ENCODE data around the gene PRDM16.

DNA sequence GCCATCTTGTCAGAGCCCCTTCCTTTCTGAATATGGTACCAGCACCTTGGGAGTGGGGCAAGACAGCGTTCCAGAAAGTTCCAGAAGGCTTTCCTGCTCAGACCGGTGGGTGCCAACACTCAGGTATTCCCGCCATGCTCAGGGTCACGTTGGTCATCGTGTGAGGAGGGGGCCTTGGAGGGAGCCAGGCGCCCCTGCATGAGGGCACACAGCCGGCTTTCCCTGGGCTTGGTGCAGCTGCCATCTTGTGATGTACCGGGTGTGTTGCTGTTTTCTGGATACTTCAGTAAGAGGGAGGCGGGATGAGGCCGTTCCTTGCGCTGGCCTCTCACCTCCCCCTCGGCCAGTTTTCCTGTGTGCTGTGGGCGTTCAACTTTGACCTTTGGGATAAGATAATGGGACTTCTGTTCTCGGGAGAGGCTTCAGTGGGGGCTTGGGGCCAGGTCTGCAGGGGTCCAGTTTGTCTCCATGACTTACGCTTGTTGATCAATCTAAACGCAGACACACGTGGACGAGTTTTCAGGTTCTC, 69.7 kb downstream of the PRDM16 start:
- TF ChIP-seq, protein P1, sequence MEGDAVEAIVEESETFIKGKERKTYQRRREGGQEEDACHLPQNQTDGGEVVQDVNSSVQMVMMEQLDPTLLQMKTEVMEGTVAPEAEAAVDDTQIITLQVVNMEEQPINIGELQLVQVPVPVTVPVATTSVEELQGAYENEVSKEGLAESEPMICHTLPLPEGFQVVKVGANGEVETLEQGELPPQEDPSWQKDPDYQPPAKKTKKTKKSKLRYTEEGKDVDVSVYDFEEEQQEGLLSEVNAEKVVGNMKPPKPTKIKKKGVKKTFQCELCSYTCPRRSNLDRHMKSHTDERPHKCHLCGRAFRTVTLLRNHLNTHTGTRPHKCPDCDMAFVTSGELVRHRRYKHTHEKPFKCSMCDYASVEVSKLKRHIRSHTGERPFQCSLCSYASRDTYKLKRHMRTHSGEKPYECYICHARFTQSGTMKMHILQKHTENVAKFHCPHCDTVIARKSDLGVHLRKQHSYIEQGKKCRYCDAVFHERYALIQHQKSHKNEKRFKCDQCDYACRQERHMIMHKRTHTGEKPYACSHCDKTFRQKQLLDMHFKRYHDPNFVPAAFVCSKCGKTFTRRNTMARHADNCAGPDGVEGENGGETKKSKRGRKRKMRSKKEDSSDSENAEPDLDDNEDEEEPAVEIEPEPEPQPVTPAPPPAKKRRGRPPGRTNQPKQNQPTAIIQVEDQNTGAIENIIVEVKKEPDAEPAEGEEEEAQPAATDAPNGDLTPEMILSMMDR (IDR thresholded peaks at IDR 0.05; ENCODE audit: borderline replicate concordance, extremely low read depth, low read length, poor library complexity, severe bottlenecking): no peak
- TF ChIP-seq EZH2 (IDR thresholded peaks at IDR 0.05; ENCODE audit: borderline replicate concordance, low read depth, low read length, severe bottlenecking): no peak
